ENCODE results near the gene IL1RAPL2.

DNA sequence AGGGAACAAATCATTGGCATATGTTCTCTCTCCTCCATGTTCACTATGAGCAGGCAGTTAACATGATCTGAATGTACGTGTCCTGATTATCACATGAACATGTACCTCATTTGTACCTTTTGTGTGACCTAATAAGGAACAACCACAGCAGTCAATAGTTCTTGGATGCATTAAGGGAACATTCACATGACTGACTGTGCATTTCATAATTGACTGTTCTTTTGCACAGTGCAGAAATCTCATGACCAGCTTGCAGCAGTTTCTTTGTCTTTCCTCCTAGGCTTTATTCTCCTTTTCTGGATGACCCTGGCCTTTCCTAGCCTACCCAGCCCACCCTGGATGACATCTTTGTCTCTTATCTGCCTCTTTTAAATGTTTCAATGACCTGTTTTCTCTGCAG, 711.1 kb downstream of the IL1RAPL2 start:
- TF ChIP-seq REST (IDR thresholded peaks at IDR 0.05; ENCODE audit: low read depth) = no peak
- TF ChIP-seq RAD21 (IDR thresholded peaks at IDR 0.05; ENCODE audit: low read depth) = no peak
